HepG2 (cell line): ENCODE results near the gene NINJ2. TPM values are rescaled to one million over a fixed set of nuclear protein-coding genes. Genes with fewer than 3 reads are reported as not detected.

Experiments used
- ARHGAP35 ChIP-seq: sonication (generic); formaldehyde crosslinking; IDR thresholded peaks from 2 replicates; pipeline ENCODE4 v1.9.0; 2022; ENCODE audit warnings: mild to moderate bottlenecking, inconsistent platforms, moderate library complexity, missing genetic modification reagents, borderline replicate concordance
- FIP1L1 ChIP-seq: fragments of 200-400 bp; formaldehyde crosslinking; IDR thresholded peaks from 2 replicates; pipeline ENCODE4 v1.6.1; 2018; ENCODE audit warnings: low read depth, mild to moderate bottlenecking, low read length, moderate library complexity, borderline replicate concordance; ENCODE audit not compliant: insufficient read depth
- KLF6 ChIP-seq: IDR thresholded peaks from 2 replicates; pipeline ENCODE4 v1.8.0; 2016; ENCODE audit warnings: missing biosample characterization, missing genetic modification reagents
- NR2F1 ChIP-seq, 2 experiments: fragments of 450-650 bp in 1 of 2; formaldehyde crosslinking in 1 of 2; IDR thresholded peaks; 2 replicates each; pipeline versions ENCODE4 v1.5.0 to v1.6.1; 2016 to 2020; ENCODE audit warnings: mild to moderate bottlenecking in 1 of 2, missing compliant biosample characterization in 1 of 2, missing genetic modification reagents in 1 of 2, moderate library complexity in 1 of 2
- RARA ChIP-seq: IDR thresholded peaks from 2 replicates; pipeline ENCODE4 v1.6.1; 2016; ENCODE audit warnings: missing genetic modification reagents, missing compliant biosample characterization
- SMAD1 ChIP-seq: sonication (generic); formaldehyde crosslinking; IDR thresholded peaks from 2 replicates; pipeline ENCODE4 v1.4.0; 2020; ENCODE audit warnings: missing genetic modification reagents, low read depth, mild to moderate bottlenecking, borderline replicate concordance
- SMARCE1 ChIP-seq: fragments of 450-650 bp; IDR thresholded peaks from 2 replicates; pipeline ENCODE4 v1.6.1; 2017; ENCODE audit warnings: borderline replicate concordance
- SOX6 ChIP-seq, 2 experiments: fragments of 450-650 bp in 1 of 2; sonication (generic) in 1 of 2; formaldehyde crosslinking in 1 of 2; IDR thresholded peaks; 2 replicates each; pipeline versions ENCODE4 v1.4.0 to v1.6.1; 2017 to 2020; ENCODE audit warnings: antibody characterized with exemption in 1 of 2, mild to moderate bottlenecking in 1 of 2, missing genetic modification reagents in 1 of 2
- ZNF124 ChIP-seq: sonication (generic); formaldehyde crosslinking; IDR thresholded peaks from 2 replicates; pipeline ENCODE4 v1.4.0; 2020; ENCODE audit warnings: missing genetic modification reagents
- ZNF34 ChIP-seq: sonication (generic); formaldehyde crosslinking; IDR thresholded peaks from 2 replicates; pipeline ENCODE4 v1.4.0; 2020; ENCODE audit warnings: mild to moderate bottlenecking, missing genetic modification reagents, borderline replicate concordance
- ZSCAN22 ChIP-seq: sonication (generic); formaldehyde crosslinking; IDR thresholded peaks from 2 replicates; pipeline ENCODE4 v1.4.0; 2020; ENCODE audit warnings: mild to moderate bottlenecking, missing genetic modification reagents
- polyA plus RNA-seq, 8 experiments: library from polyadenylated mRNA; depleted of rRNA in 3 of 8; stranded (reverse) in 7 of 8; unstranded in 1 of 8; fragments of >200 nt; fragmentation: Illumina TruSeq in 4 of 8; extraction: Trizol in 4 of 8; gene quantifications; 2 replicates each; pipeline versions ENCODE4 v1.2.1 to v1.2.3, GENCODE V29; 2011 to 2016; ENCODE audit warnings: low read depth in 4 of 8, missing spikeins in 1 of 8, mixed read lengths in 1 of 8; ENCODE audit not compliant: insufficient read depth in 1 of 8
- total RNA-seq, 5 experiments: library from RNA; depleted of rRNA; stranded (reverse); fragments of >200 nt; fragmentation: Illumina TruSeq; extraction: Trizol; gene quantifications; 2 replicates each; pipeline ENCODE4 v1.2.3, GENCODE V29; 2016; ENCODE audit warnings: low read depth in 1 of 5
- TF ChIP-seq, protein P1 (sequence below): fragments of 450-650 bp; IDR thresholded peaks from 2 replicates; pipeline ENCODE4 v1.6.1; 2017; ENCODE audit warnings: mild to moderate bottlenecking
- TF ChIP-seq, protein P2 (sequence below): sonication (generic); formaldehyde crosslinking; IDR thresholded peaks from 2 replicates; pipeline ENCODE4 v1.4.0; 2020; ENCODE audit warnings: missing genetic modification reagents
- TF ChIP-seq, protein P3 (sequence below): sonication (generic); formaldehyde crosslinking; IDR thresholded peaks from 2 replicates; pipeline ENCODE4 v1.5.0; 2020; ENCODE audit warnings: mild to moderate bottlenecking, missing genetic modification reagents, moderate library complexity

Gene NINJ2
- total and polyA plus RNA-seq, 2 of the 13 experiments (the other 11 are each of a cell fraction or from before 2014, with no cell fraction given), result 0.62 to 3.8 TPM

GRCh38 chr12:617304-617915 lies 45.8 kb downstream of the NINJ2 start (continued):
- TF ChIP-seq FIP1L1 (no peak), ZNF34 (CRISPR knock-in tag) (no peak), SOX6 (IDR thresholded peaks at IDR 0.05) (no peak), SOX6 (CRISPR knock-in tag; IDR thresholded peaks at IDR 0.05) (peak; percentile 90), KLF6 (CRISPR knock-in tag) (peak; percentile 61; the same call in 1 of the 2 replicates), ZNF124 (peak; percentile 86; the same call in 1 of the 2 replicates), SMARCE1 (no peak), SMAD1 (0 out of 2 replicates have a peak, but pooled peaks have one; percentile 49), NR2F1 (CRISPR knock-in tag; IDR thresholded peaks at IDR 0.05) (peak; percentile 59 to 89), ZSCAN22 (no peak), RARA (CRISPR knock-in tag) (peak; percentile 93), ARHGAP35 (no peak)
- TF ChIP-seq, protein P1, sequence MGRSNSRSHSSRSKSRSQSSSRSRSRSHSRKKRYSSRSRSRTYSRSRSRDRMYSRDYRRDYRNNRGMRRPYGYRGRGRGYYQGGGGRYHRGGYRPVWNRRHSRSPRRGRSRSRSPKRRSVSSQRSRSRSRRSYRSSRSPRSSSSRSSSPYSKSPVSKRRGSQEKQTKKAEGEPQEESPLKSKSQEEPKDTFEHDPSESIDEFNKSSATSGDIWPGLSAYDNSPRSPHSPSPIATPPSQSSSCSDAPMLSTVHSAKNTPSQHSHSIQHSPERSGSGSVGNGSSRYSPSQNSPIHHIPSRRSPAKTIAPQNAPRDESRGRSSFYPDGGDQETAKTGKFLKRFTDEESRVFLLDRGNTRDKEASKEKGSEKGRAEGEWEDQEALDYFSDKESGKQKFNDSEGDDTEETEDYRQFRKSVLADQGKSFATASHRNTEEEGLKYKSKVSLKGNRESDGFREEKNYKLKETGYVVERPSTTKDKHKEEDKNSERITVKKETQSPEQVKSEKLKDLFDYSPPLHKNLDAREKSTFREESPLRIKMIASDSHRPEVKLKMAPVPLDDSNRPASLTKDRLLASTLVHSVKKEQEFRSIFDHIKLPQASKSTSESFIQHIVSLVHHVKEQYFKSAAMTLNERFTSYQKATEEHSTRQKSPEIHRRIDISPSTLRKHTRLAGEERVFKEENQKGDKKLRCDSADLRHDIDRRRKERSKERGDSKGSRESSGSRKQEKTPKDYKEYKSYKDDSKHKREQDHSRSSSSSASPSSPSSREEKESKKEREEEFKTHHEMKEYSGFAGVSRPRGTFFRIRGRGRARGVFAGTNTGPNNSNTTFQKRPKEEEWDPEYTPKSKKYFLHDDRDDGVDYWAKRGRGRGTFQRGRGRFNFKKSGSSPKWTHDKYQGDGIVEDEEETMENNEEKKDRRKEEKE, result no peak
- TF ChIP-seq, protein P2, sequence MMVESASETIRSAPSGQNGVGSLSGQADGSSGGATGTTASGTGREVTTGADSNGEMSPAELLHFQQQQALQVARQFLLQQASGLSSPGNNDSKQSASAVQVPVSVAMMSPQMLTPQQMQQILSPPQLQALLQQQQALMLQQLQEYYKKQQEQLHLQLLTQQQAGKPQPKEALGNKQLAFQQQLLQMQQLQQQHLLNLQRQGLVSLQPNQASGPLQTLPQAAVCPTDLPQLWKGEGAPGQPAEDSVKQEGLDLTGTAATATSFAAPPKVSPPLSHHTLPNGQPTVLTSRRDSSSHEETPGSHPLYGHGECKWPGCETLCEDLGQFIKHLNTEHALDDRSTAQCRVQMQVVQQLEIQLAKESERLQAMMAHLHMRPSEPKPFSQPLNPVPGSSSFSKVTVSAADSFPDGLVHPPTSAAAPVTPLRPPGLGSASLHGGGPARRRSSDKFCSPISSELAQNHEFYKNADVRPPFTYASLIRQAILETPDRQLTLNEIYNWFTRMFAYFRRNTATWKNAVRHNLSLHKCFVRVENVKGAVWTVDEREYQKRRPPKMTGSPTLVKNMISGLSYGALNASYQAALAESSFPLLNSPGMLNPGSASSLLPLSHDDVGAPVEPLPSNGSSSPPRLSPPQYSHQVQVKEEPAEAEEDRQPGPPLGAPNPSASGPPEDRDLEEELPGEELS (CRISPR knock-in tag), result peak; percentile 68
- TF ChIP-seq, protein P3, sequence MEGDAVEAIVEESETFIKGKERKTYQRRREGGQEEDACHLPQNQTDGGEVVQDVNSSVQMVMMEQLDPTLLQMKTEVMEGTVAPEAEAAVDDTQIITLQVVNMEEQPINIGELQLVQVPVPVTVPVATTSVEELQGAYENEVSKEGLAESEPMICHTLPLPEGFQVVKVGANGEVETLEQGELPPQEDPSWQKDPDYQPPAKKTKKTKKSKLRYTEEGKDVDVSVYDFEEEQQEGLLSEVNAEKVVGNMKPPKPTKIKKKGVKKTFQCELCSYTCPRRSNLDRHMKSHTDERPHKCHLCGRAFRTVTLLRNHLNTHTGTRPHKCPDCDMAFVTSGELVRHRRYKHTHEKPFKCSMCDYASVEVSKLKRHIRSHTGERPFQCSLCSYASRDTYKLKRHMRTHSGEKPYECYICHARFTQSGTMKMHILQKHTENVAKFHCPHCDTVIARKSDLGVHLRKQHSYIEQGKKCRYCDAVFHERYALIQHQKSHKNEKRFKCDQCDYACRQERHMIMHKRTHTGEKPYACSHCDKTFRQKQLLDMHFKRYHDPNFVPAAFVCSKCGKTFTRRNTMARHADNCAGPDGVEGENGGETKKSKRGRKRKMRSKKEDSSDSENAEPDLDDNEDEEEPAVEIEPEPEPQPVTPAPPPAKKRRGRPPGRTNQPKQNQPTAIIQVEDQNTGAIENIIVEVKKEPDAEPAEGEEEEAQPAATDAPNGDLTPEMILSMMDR (CRISPR knock-in tag), result no peak
